ENCODE measurements around the gene SYNGR1.

SYNGR1 gene

DNA sequence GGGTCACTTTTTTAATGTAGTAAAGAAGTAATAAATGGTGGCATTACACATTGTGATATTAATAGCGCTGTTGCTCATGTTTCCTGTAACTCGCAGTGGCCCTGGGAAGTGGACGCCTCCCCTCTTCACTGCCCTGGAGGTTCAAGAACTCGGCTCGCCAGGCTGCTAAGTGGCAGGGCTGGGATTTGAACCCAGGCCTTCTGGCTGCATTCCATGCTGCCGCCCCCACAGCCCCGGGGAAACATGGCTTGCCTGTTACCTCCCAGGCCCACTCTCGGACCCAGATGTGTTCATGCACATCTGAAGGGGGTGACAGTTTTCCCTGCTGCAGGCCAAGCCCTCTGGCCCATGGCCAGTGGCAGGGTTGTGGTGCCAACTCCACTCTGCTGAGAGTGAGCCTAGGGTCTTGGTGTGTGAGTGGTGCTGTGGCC lies 82.0 kb downstream of the SYNGR1 start:
- no peaks in the 10 kb centered on the region for H3K9me3 ChIP-seq (ENCODE audit: control insufficient read depth, low read length)
- peaks cover 44% of the 10 kb centered on the region for H3K4me1 ChIP-seq (ENCODE audit: control insufficient read depth, insufficient read depth, low read length, poor library complexity, severe bottlenecking)
- H3K27ac ChIP-seq (ENCODE audit: low read depth, low read length, severe bottlenecking): peak overlapping the region; percentile 29
- 89 to 95% methylated on average over 8 of the region's 8 CpGs for WGBS, 2 experiments (ENCODE audit: insufficient coverage in 2 of 2)
- peaks cover 44% of the 10 kb centered on the region for H3K36me3 ChIP-seq (ENCODE audit: control insufficient read depth, insufficient read depth, low read length)
- H3K4me3 ChIP-seq (ENCODE audit: extremely low read depth, insufficient read depth, low read length, poor library complexity, severe bottlenecking): no peak overlapping the region

DNA sequence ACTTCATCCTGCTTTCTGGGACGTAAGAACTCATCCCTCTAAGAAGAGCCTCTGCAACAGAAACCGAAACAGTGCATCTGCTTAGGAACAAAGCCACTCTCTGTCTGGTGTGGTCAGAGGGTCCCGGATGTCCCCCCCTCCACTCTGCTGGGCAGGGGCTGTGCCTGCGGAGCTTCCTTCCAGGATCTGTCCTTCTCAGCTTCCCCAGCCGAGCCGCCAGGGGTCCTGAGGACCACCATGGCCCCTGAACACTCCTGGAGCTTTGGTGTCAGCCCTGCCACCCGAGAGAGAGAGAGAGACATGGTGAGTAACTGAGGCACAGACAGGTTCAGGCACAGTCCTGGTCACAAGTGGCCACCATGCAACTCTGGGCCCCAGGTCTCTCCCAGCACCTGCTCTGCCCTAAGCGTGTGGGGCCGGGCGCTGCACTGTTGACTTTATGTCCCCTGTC lies 82.6 kb downstream of the SYNGR1 start:
- WGBS, 2 experiments (ENCODE audit: insufficient coverage in 2 of 2): 95 to 98% methylated on average over 8 to 9 of the region's 10 CpGs
- Histone ChIP-seq H3K27ac (ENCODE audit: low read depth, low read length, severe bottlenecking) (no peak overlapping the region), H3K36me3 (ENCODE audit: control insufficient read depth, insufficient read depth, low read length) (peaks cover 39% of the 10 kb centered on the region), H3K9me3 (ENCODE audit: control insufficient read depth, low read length) (no peaks in the 10 kb centered on the region), H3K4me3 (ENCODE audit: extremely low read depth, insufficient read depth, low read length, poor library complexity, severe bottlenecking) (no peak overlapping the region), H3K4me1 (ENCODE audit: control insufficient read depth, insufficient read depth, low read length, poor library complexity, severe bottlenecking) (peaks cover 48% of the 10 kb centered on the region)

DNA sequence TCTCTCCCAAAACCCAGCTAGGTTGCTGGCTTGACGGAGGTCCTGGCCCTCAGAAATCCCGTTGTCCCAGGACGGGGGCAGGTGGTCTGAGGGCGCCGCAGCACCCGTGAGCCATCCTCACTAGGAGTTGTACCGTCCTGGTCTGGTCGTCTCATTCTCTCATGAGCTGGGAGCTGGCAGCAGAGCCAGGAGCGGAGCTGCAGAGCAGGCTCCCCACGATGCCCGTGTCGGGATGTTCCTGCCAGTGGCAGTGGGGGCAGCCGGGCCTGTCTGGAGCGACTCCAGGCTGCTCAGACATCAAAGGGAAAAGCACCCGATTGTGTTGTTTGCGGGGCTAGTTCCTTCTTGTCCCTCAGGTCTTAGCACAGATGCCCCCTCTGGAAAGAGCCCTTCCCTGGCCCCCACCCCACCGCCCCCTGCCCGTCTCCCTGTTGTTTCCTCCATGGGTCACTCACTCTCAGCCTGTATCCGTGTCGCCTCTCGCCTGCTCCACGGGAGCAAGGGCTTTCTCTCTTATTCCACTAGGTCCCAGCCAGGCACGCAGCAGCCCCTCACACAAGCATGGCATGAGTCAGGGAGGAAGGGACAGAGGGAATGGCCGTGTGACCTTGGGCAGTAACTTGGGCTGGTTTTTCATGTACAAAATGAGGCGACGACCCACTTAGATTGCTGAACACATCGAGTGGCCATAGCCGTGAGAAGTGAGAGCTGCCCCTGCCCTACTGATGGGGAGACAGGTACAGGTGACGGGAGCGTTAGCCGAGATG lies 83.9 kb downstream of the SYNGR1 start:
- WGBS, 2 experiments (ENCODE audit: insufficient coverage in 2 of 2): 94 to 96% methylated on average over 25 to 30 of the region's 31 CpGs
- Histone ChIP-seq H3K27ac (ENCODE audit: low read depth, low read length, severe bottlenecking) (no peak overlapping the region), H3K36me3 (ENCODE audit: control insufficient read depth, insufficient read depth, low read length) (peaks cover 32% of the 10 kb centered on the region), H3K4me3 (ENCODE audit: extremely low read depth, insufficient read depth, low read length, poor library complexity, severe bottlenecking) (no peak overlapping the region), H3K9me3 (ENCODE audit: control insufficient read depth, low read length) (no peaks in the 10 kb centered on the region), H3K4me1 (ENCODE audit: control insufficient read depth, insufficient read depth, low read length, poor library complexity, severe bottlenecking) (peaks cover 39% of the 10 kb centered on the region)

DNA sequence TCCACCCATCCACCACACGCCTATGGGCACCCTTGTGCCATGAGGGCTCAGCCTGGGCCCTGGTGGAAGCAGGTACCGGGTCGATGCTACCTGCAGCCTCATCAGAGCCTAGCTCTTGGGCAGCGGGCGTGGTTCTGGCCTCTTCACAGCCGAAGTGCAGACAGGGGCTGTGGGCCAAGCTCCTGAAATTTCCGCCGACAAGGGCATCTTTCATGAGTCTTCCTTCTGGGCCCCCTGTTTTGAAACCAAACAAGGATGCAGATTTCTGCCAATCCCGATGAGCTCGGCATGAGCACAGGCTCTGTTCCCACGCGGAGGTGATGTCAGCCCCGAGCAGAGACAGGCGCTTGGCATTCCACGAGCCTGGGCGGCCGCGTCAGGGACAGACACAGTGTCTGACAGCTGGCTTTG lies 84.5 kb downstream of the SYNGR1 start:
- Histone ChIP-seq H3K4me3 (ENCODE audit: extremely low read depth, insufficient read depth, low read length, poor library complexity, severe bottlenecking) (no peak overlapping the region), H3K4me1 (ENCODE audit: control insufficient read depth, insufficient read depth, low read length, poor library complexity, severe bottlenecking) (peaks cover 33% of the 10 kb centered on the region), H3K27ac (ENCODE audit: low read depth, low read length, severe bottlenecking) (no peak overlapping the region), H3K36me3 (ENCODE audit: control insufficient read depth, insufficient read depth, low read length) (peaks cover 32% of the 10 kb centered on the region), H3K9me3 (ENCODE audit: control insufficient read depth, low read length) (no peaks in the 10 kb centered on the region)
- WGBS, 2 experiments (ENCODE audit: insufficient coverage in 2 of 2): 87 to 92% methylated on average over 18 of the region's 18 CpGs

DNA sequence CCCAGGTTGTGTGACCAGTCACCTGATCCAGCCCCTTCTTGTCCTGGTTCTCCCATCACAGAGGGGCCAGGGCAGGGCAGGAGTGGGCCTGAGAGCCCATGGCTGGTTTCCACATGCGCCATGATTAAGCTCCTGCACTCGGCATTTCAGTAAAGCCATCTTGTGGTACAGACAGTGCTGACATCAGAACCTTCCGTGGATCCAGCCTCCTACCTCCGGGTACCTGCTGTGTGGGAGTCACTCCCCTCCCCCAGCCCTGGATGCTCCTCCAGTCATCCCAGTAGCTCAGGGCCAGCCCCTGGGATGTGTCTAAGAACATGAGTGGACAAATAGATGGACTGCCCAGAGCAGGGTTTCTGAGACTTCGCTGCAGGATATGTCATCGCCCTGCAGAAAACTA lies 84.9 kb downstream of the SYNGR1 start:
- H3K36me3 ChIP-seq (ENCODE audit: control insufficient read depth, insufficient read depth, low read length): peaks cover 28% of the 10 kb centered on the region
- H3K27ac ChIP-seq (ENCODE audit: low read depth, low read length, severe bottlenecking): no peak overlapping the region
- no peaks in the 10 kb centered on the region for H3K9me3 ChIP-seq (ENCODE audit: control insufficient read depth, low read length)
- 76 to 89% methylated on average over 4 of the region's 6 CpGs for WGBS, 2 experiments (ENCODE audit: insufficient coverage in 2 of 2)
- H3K4me3 ChIP-seq (ENCODE audit: extremely low read depth, insufficient read depth, low read length, poor library complexity, severe bottlenecking): no peak overlapping the region
- peaks cover 29% of the 10 kb centered on the region for H3K4me1 ChIP-seq (ENCODE audit: control insufficient read depth, insufficient read depth, low read length, poor library complexity, severe bottlenecking)

Measured in mesodermal cell (in vitro differentiated cells).